HG02981 (cell line): ENCODE data around the gene EXOC3L2.

Experiments used
- ATAC-seq: cut with Tn5 transposase; IDR thresholded peaks from one replicate; pipeline ENCODE4 v1.9.1; 2021; ENCODE audit warnings: mild to moderate bottlenecking, moderate library complexity; ENCODE audit not compliant: unreplicated experiment

Gene EXOC3L2

GRCh38 chr19:45162608-45163143, 82.5 kb downstream of the EXOC3L2 start:
- ATAC-seq = no peak
